ENCODE data around the gene GPR42. TPM values are rescaled to one million over a fixed set of nuclear protein-coding genes. Genes with fewer than 3 reads are reported as not detected.

GPR42 gene
- total and polyA plus RNA-seq, 2 of the 4 experiments (the other 2 are of a cell fraction), result not detected

DNA sequence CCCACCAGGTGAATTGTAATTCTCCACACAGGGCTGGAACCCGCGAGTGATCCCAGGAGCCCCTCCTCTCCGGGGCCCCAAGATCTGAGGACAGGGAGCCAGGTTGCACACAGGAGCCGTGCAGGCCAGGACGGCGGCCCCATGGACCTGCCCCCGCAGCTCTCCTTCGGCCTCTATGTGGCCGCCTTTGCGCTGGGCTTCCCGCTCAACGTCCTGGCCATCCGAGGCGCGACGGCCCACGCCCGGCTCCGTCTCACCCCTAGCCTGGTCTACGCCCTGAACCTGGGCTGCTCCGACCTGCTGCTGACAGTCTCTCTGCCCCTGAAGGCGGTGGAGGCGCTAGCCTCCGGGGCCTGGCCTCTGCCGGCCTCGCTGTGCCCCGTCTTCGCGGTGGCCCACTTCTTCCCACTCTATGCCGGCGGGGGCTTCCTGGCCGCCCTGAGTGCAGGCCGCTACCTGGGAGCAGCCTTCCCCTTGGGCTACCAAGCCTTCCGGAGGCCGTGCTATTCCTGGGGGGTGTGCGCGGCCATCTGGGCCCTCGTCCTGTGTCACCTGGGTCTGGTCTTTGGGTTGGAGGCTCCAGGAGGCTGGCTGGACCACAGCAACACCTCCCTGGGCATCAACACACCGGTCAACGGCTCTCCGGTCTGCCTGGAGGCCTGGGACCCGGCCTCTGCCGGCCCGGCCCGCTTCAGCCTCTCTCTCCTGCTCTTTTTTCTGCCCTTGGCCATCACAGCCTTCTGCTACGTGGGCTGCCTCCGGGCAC lies 19.3 kb upstream of the GPR42 start:
- no peak overlapping the region for H2BK120ac ChIP-seq (ENCODE audit: low read depth, low read length)
- no peak for TF ChIP-seq RCOR1 (IDR thresholded peaks at IDR 0.05; ENCODE audit: insufficient replicate concordance, low read length)
- TF ChIP-seq RFX5 (IDR thresholded peaks at IDR 0.05; ENCODE audit: low read depth, low read length), result no peak
- no peak for TF ChIP-seq BHLHE40 (IDR thresholded peaks at IDR 0.05; ENCODE audit: low read depth, low read length)
- TF ChIP-seq USF2 (IDR thresholded peaks at IDR 0.05; ENCODE audit: low read depth, low read length), result no peak
- no peak for TF ChIP-seq MXI1 (IDR thresholded peaks at IDR 0.05; ENCODE audit: borderline replicate concordance, low read depth, low read length)
- TF ChIP-seq CEBPB (IDR thresholded peaks at IDR 0.05; ENCODE audit: low read depth, low read length), result no peak
- no peak for TF ChIP-seq CHD1 (IDR thresholded peaks at IDR 0.05; ENCODE audit: low read depth, low read length)
- no peak for TF ChIP-seq POLR2A (IDR thresholded peaks at IDR 0.05; ENCODE audit: low read depth, low read length)
- TF ChIP-seq MAFK (IDR thresholded peaks at IDR 0.05; ENCODE audit: low read depth, low read length), result no peak
- TF ChIP-seq ELK1 (IDR thresholded peaks at IDR 0.05; ENCODE audit: borderline replicate concordance, low read depth, low read length), result no peak
- TF ChIP-seq SMC3 (IDR thresholded peaks at IDR 0.05; ENCODE audit: low read depth, low read length), result no peak
- no peak for TF ChIP-seq RAD21 (IDR thresholded peaks at IDR 0.05; ENCODE audit: low read length)
- no peak for TF ChIP-seq CTCF (conservative IDR thresholded peaks at IDR 0.05; ENCODE audit: low read depth, low read length)
- no peak overlapping the region for H4K8ac ChIP-seq (ENCODE audit: low read depth in 2 of 2, low read length in 2 of 2)
- peak overlapping the region; percentile 42 for H2AK9ac ChIP-seq (replicated peaks; ENCODE audit: low read depth, low read length, poor library complexity)
- ATAC-seq (ENCODE audit: low read depth) (no peak), DNase-seq (no peak)
- H2BK5ac ChIP-seq (ENCODE audit: low read depth, low read length, poor library complexity, severe bottlenecking), result no peak overlapping the region
- dilution Hi-C loops (cut with HindIII; ENCODE audit: low sequenced_read_pairs, unreplicated experiment), result no loop called here
- no peaks in the 10 kb centered on the region for H3K9me3 ChIP-seq (ENCODE audit: control insufficient read depth, insufficient read depth, low read length)
- intact Hi-C loops (cut with micrococcal nuclease), result loop anchor here (1.0 to 10.0 kb wide), 4 partner anchors 113 to 277 kb away; partner anchors contain the start of genes RBM42 and TMEM147
- H3K4me1 ChIP-seq (ENCODE audit: control insufficient read depth, insufficient read depth, low read length), result no peaks in the 10 kb centered on the region
- H3K9ac ChIP-seq (ENCODE audit: low read depth, low read length), result no peak overlapping the region
- no peak overlapping the region for H3K18ac ChIP-seq (ENCODE audit: low read depth, low read length)
- H2BK15ac ChIP-seq (ENCODE audit: low read depth, low read length), result no peak overlapping the region
- no peak overlapping the region for H3K27ac ChIP-seq (ENCODE audit: insufficient read depth, low read length)
- H3K23ac ChIP-seq (ENCODE audit: low read depth, low read length), result no peak overlapping the region
- WGBS, 2 experiments (ENCODE audit: extremely low coverage in 2 of 2, insufficient read length in 1 of 2), result 86% methylated on average over 17 of the region's 47 CpGs; no CpG with 5 or more reads in 1 of the 2 experiments
- no TSS peak for BruUV-seq (replicated peaks)
- ChIA-PET CTCF (no interaction called here), POLR2A (ENCODE audit: unreplicated experiment) (no interaction called here)
- no peak overlapping the region for H3K4ac ChIP-seq (ENCODE audit: low read depth, low read length)
- no peak overlapping the region for H3K14ac ChIP-seq (replicated peaks; ENCODE audit: low read depth, low read length)
- no peaks in the 10 kb centered on the region for H3K79me1 ChIP-seq (ENCODE audit: low read depth in 1 of 2, low read length in 2 of 2)
- no peak overlapping the region for H2AFZ ChIP-seq (replicated peaks; ENCODE audit: low read length, poor library complexity)
- no peak overlapping the region for H3K4me2 ChIP-seq (ENCODE audit: low read depth, low read length)
- no peak overlapping the region for H4K91ac ChIP-seq (ENCODE audit: insufficient read depth, low read depth, low read length)
- H4K5ac ChIP-seq (ENCODE audit: low read depth, low read length), result no peak overlapping the region
- H3K9me1 ChIP-seq (ENCODE audit: insufficient read depth, low read length), result no peaks in the 10 kb centered on the region
- H3K27me3 ChIP-seq (ENCODE audit: control insufficient read depth, insufficient read depth, low read length), result peaks cover 15% of the 10 kb centered on the region
- H2AK5ac ChIP-seq (ENCODE audit: low read depth, low read length), result no peak overlapping the region
- H3K4me3 ChIP-seq (ENCODE audit: insufficient read depth, low read depth, low read length), result no peak overlapping the region
- no peak overlapping the region for H2BK20ac ChIP-seq (ENCODE audit: low read depth, low read length)
- H3K56ac ChIP-seq (ENCODE audit: extremely low read depth, insufficient read depth, low read length), result no peak overlapping the region
- in situ Hi-C loops (cut with MboI; ENCODE audit: low sequenced_read_pairs), result no loop called here
- H3K36me3 ChIP-seq (ENCODE audit: control insufficient read depth, insufficient read depth, low read length), result no peaks in the 10 kb centered on the region
- H4K20me1 ChIP-seq (ENCODE audit: insufficient read depth, low read length), result no peaks in the 10 kb centered on the region
